Sigmoid colon (tissue), 4 donors: Measurements from ENCODE around the gene RNF26.

Experiments
- CTCF ChIP-seq, 4 experiments: fragments of 450-650 bp in 3 of 4; fragments of 200-600 bp in 1 of 4; IDR thresholded peaks; one replicate each; pipeline ENCODE4 v1.5.1; 2016 to 2019; ENCODE audit warnings: antibody characterized with exemption in 4 of 4, mild to moderate bottlenecking in 3 of 4, moderate library complexity in 2 of 4
- EP300 ChIP-seq, 4 donors: sonication (generic); formaldehyde crosslinking; IDR thresholded peaks; one replicate each; pipeline ENCODE4 v1.6.1; 2017; ENCODE audit warnings: antibody characterized with exemption in 4 of 4
- POLR2A ChIP-seq, 2 donors: fragments of 450-650 bp; IDR thresholded peaks; one replicate each; pipeline ENCODE4 v1.6.1; 2016; ENCODE audit warnings: antibody characterized with exemption in 2 of 2, mild to moderate bottlenecking in 2 of 2, moderate library complexity in 2 of 2

GRCh38 chr11:119366690-119367620 lies 32.6 kb downstream of the RNF26 start:
- TF ChIP-seq CTCF (IDR thresholded peaks at IDR 0.05) (no peak), POLR2A (IDR thresholded peaks at IDR 0.05) (no peak), EP300 (IDR thresholded peaks at IDR 0.05) (no peak)
